T-cell (primary cell): ENCODE measurements around the gene MED1. TPM values are rescaled to one million over a fixed set of nuclear protein-coding genes. Genes with fewer than 3 reads are reported as not detected.

Experiments
- ATAC-seq, 4 experiments: fragments of 200-7000 bp in 3 of 4; fragments of 150-1000 bp in 1 of 4; cut with Tn5 transposase; replicated peaks in 1 of 4; 1 replicate in 3 of 4; 2 replicates in 1 of 4; pipeline ENCODE4 v1.10.0; 2021; ENCODE audit warnings: moderate library complexity in 3 of 4, mild to moderate bottlenecking in 2 of 4, moderate number of reproducible peaks in 1 of 4
- CTCF ChIA-PET, 2 donors: fragments of 300-600 bp; sonication (Branson Sonifier 250); formaldehyde crosslinking; loops; one replicate each; lab custom pipeline; 2022; ENCODE audit warnings: antibody characterized with exemption in 2 of 2; lab: Charles Lee
- POLR2A ChIA-PET, 2 donors: fragments of 300-600 bp; sonication (Branson Sonifier 250); formaldehyde crosslinking; loops; one replicate each; lab custom pipeline; 2022; ENCODE audit warnings: antibody characterized with exemption in 2 of 2; lab: Charles Lee
- DNase-seq, 35 experiments: peaks; one replicate each; pipeline versions ENCODE4 v3.0.0 to v3.0.0-alpha.2; 2013 to 2023
- H3K27ac ChIP-seq: one replicate; pipeline ENCODE4 v1.5.1; 2013; ENCODE audit warnings: low read length
- H3K27me3 ChIP-seq, 2 experiments: replicated peaks in 1 of 2; 1 replicate in 1 of 2; 2 replicates in 1 of 2; pipeline versions ENCODE4 v1.6.1 to v1.7.0; 2013; ENCODE audit warnings: low read length in 1 of 2, mixed read lengths in 1 of 2; ENCODE audit not compliant: control insufficient read depth in 2 of 2, insufficient read depth in 2 of 2; ENCODE audit errors: extremely low read depth in 1 of 2
- H3K36me3 ChIP-seq, 2 donors: 1 replicate in 1 of 2; 2 replicates in 1 of 2; pipeline versions ENCODE4 v1.6.1 to v1.7.0; 2013; ENCODE audit warnings: low read length in 1 of 2; ENCODE audit not compliant: control insufficient read depth in 2 of 2, insufficient read depth in 1 of 2; ENCODE audit errors: extremely low read depth in 1 of 2
- H3K4me1 ChIP-seq, 2 experiments: 1 replicate in 1 of 2; 2 replicates in 1 of 2; pipeline versions ENCODE4 v1.6.1 to v1.7.0; 2013; ENCODE audit warnings: low read length in 2 of 2, mixed read lengths in 1 of 2; ENCODE audit not compliant: insufficient read depth in 2 of 2, control insufficient read depth in 1 of 2; ENCODE audit errors: extremely low read depth in 1 of 2
- H3K4me3 ChIP-seq, 2 donors: 1 replicate in 1 of 2; 2 replicates in 1 of 2; pipeline versions ENCODE4 v1.5.1 to v1.7.0; 2013; ENCODE audit warnings: mild to moderate bottlenecking in 2 of 2, low read length in 1 of 2, moderate library complexity in 1 of 2; ENCODE audit not compliant: control insufficient read depth in 1 of 2; ENCODE audit errors: extremely low read depth in 1 of 2
- H3K9me3 ChIP-seq: 2 replicates; pipeline ENCODE4 v1.7.0; 2013
- H3K27ac Mint-ChIP-seq, 2 donors: one replicate each; pipeline ENCODE4 v1.8.0; 2020 to 2021; ENCODE audit warnings: mild to moderate bottlenecking in 2 of 2, mixed read lengths in 2 of 2
- H3K27me3 Mint-ChIP-seq, 2 donors: one replicate each; pipeline ENCODE4 v1.8.0; 2021 to 2022; ENCODE audit warnings: mixed read lengths in 2 of 2
- H3K36me3 Mint-ChIP-seq: one replicate; pipeline ENCODE4 v1.8.0; 2021; ENCODE audit warnings: mixed read lengths
- H3K4me1 Mint-ChIP-seq, 3 donors: one replicate each; pipeline ENCODE4 v1.8.0; 2020 to 2022; ENCODE audit warnings: mixed read lengths in 3 of 3, mild to moderate bottlenecking in 1 of 3
- H3K4me3 Mint-ChIP-seq, 3 donors: one replicate each; pipeline ENCODE4 v1.8.0; 2020 to 2022; ENCODE audit warnings: mild to moderate bottlenecking in 3 of 3, mixed read lengths in 3 of 3, moderate library complexity in 3 of 3
- H3K9me3 Mint-ChIP-seq, 3 donors: one replicate each; pipeline ENCODE4 v1.8.0; 2020 to 2022; ENCODE audit warnings: mixed read lengths in 3 of 3
- WGBS: methylation state at CpG from one replicate; pipeline ENCODE4 v1.1.5; 2013; ENCODE audit warnings: missing lambda C conversion rate; ENCODE audit not compliant: insufficient coverage; 5-methylcytosine and 5-hydroxymethylcytosine counted together
- total RNA-seq, 35 experiments: library from RNA in 6 of 35; stranded (reverse) in 6 of 35; fragments of 120-200 nt in 1 of 35; gene quantifications; one replicate each; pipeline versions ENCODE4 v1.2.1 to v1.2.4 and lab custom pipeline; 2013 to 2026

Gene MED1
- total RNA-seq, 5 donors from 2014 or later (not counting 1 experiment from before 2014, with no cell fraction given) = 41.4 to 55.6 (median 52.6) TPM

- ChIA-PET CTCF (interaction anchor here in 1 of 2 donors (1.0 kb wide), 1 partner anchor 8 kb away, joined by 3 read pairs; no protein-coding TSS in a partner anchor), POLR2A (no interaction called here)
- Mint-ChIP-seq H3K4me1 (peaks cover 0 to 19% (median 18%) of the 10 kb centered on the region in 3 donors), H3K27me3 (no peaks in the 10 kb centered on the region), H3K4me3 (no peak overlapping the region), H3K9me3 (no peaks in the 10 kb centered on the region), H3K27ac (peak overlapping the region in 1 of 2 donors; percentile 55), H3K36me3 (peaks cover 31% of the 10 kb centered on the region)
- H3K36me3 ChIP-seq = peaks cover 12 to 60% of the 10 kb centered on the region in 2 donors
- H3K4me1 ChIP-seq = no peaks in the 10 kb centered on the region
- DNase-seq (no peak), ATAC-seq (no peak)
- H3K9me3 ChIP-seq = no peaks in the 10 kb centered on the region
- H3K27me3 ChIP-seq = no peaks in the 10 kb centered on the region
- 94% methylated on average over 2 of the region's 2 CpGs for WGBS
- H3K27ac ChIP-seq = no peak overlapping the region
- H3K4me3 ChIP-seq = no peak overlapping the region
Measured at GRCh38 chr17:39408360-39408759, 42.7 kb downstream of the MED1 start.

- no CpG with 5 or more reads among the region's 1 CpG for WGBS
- no peak for DNase-seq
- ATAC-seq = no peak
Measured at GRCh38 chr17:39406951-39407350, 44.1 kb downstream of the MED1 start.

GRCh38 chr17:39405436-39405835, 45.6 kb downstream of the MED1 start:
- no peaks in the 10 kb centered on the region for H3K27me3 ChIP-seq
- no peaks in the 10 kb centered on the region for H3K9me3 Mint-ChIP-seq
- no peak overlapping the region for H3K4me3 Mint-ChIP-seq
- ChIA-PET CTCF (no interaction called here), POLR2A (no interaction called here)
- 17% methylated on average over 1 of the region's 1 CpG for WGBS
- H3K27ac Mint-ChIP-seq = peak overlapping the region; percentile 18 to 68
- H3K9me3 ChIP-seq = no peaks in the 10 kb centered on the region
- H3K36me3 ChIP-seq = peaks cover 10 to 42% of the 10 kb centered on the region in 2 donors
- H3K27me3 Mint-ChIP-seq = no peaks in the 10 kb centered on the region
- H3K4me1 ChIP-seq = peaks cover 5 to 7% of the 10 kb centered on the region in 2 experiments
- DNase-seq (no peak), ATAC-seq (no peak)
- peaks cover 29% of the 10 kb centered on the region for H3K36me3 Mint-ChIP-seq
- H3K4me3 ChIP-seq = no peak overlapping the region
- no peak overlapping the region for H3K27ac ChIP-seq
- H3K4me1 Mint-ChIP-seq = peaks cover 10 to 28% (median 27%) of the 10 kb centered on the region in 3 donors

More at GRCh38 chr17:39406951-39407350, 44.1 kb downstream of the MED1 start:
- Histone ChIP-seq H3K9me3 (no peaks in the 10 kb centered on the region), H3K36me3 (peaks cover 12 to 51% of the 10 kb centered on the region in 2 donors), H3K27ac (no peak overlapping the region), H3K4me3 (no peak overlapping the region), H3K4me1 (peaks cover 0 to 2% of the 10 kb centered on the region in 2 experiments), H3K27me3 (no peaks in the 10 kb centered on the region)
- no peak overlapping the region for H3K4me3 Mint-ChIP-seq
- H3K27ac Mint-ChIP-seq = no peak overlapping the region
- H3K4me1 Mint-ChIP-seq = peaks cover 4 to 25% (median 23%) of the 10 kb centered on the region in 3 donors
- CTCF ChIA-PET = interaction anchor here in 1 of 2 donors (0.7 kb wide), 1 partner anchor 13 kb away, joined by 3 read pairs; no protein-coding TSS in a partner anchor
- H3K27me3 Mint-ChIP-seq = no peaks in the 10 kb centered on the region
- H3K9me3 Mint-ChIP-seq = no peaks in the 10 kb centered on the region
- peaks cover 31% of the 10 kb centered on the region for H3K36me3 Mint-ChIP-seq
- POLR2A ChIA-PET = no interaction called here

- H3K27me3 ChIP-seq = no peaks in the 10 kb centered on the region
- peaks cover 10 to 11% of the 10 kb centered on the region in 2 experiments for H3K4me1 ChIP-seq
- no peaks in the 10 kb centered on the region for H3K9me3 ChIP-seq
- H3K4me1 Mint-ChIP-seq = peaks cover 16 to 35% (median 34%) of the 10 kb centered on the region in 3 donors
- POLR2A ChIA-PET = interaction anchor here in 1 of 2 donors (0.6 kb wide), 1 partner anchor 609 kb away, joined by 4 read pairs; no protein-coding TSS in a partner anchor
- H3K9me3 Mint-ChIP-seq = no peaks in the 10 kb centered on the region
- DNase-seq (no peak), ATAC-seq (no peak)
- H3K36me3 ChIP-seq = peaks cover 5 to 35% of the 10 kb centered on the region in 2 donors
- no peaks in the 10 kb centered on the region for H3K27me3 Mint-ChIP-seq
- peak overlapping the region in 1 of 3 donors; percentile 28 for H3K4me3 Mint-ChIP-seq
- CTCF ChIA-PET = no interaction called here
- no peak overlapping the region for H3K4me3 ChIP-seq
- WGBS = 100% methylated on average over 1 of the region's 6 CpGs
- H3K36me3 Mint-ChIP-seq = peaks cover 22% of the 10 kb centered on the region
- no peak overlapping the region for H3K27ac ChIP-seq
- H3K27ac Mint-ChIP-seq = peak overlapping the region; percentile 18 to 69
Measured at GRCh38 chr17:39404542-39405378, 46.3 kb downstream of the MED1 start.

GRCh38 chr17:39402890-39403605, 48.0 kb downstream of the MED1 start:
- no peak overlapping the region for H3K4me3 ChIP-seq
- CTCF ChIA-PET = no interaction called here

More at GRCh38 chr17:39402890-39403605, 48.0 kb downstream of the MED1 start:
- peak overlapping the region in 1 of 2 donors; percentile 11 for H3K27ac Mint-ChIP-seq
- Histone ChIP-seq H3K27me3 (no peaks in the 10 kb centered on the region), H3K36me3 (peaks cover under 1 to 18% of the 10 kb centered on the region in 2 donors), H3K4me1 (peaks cover 12 to 14% of the 10 kb centered on the region in 2 experiments), H3K9me3 (no peaks in the 10 kb centered on the region), H3K27ac (no peak overlapping the region)
- DNase-seq (no peak), ATAC-seq (no peak)
- no peaks in the 10 kb centered on the region for H3K27me3 Mint-ChIP-seq
- POLR2A ChIA-PET = no interaction called here
- no peaks in the 10 kb centered on the region for H3K9me3 Mint-ChIP-seq
- WGBS = 90% methylated on average over 15 of the region's 22 CpGs
- peaks cover 5% of the 10 kb centered on the region for H3K36me3 Mint-ChIP-seq
- H3K4me1 Mint-ChIP-seq = peaks cover 22 to 49% (median 47%) of the 10 kb centered on the region in 3 donors
- H3K4me3 Mint-ChIP-seq = peak overlapping the region; percentile 93 to 95 (median 93)
